Medulla oblongata (tissue), 1 donor: ENCODE results near the gene PXT1.
"Not testable (repeated sequence)": the region's sequence is repeated elsewhere in the genome, so short reads cannot be mapped to it uniquely, and the experiment has no call there.

ENCODE experiments used
- DNase-seq: peaks from one replicate; pipeline ENCODE4 v3.0.0-alpha.2; 2015; ENCODE audit errors: extremely low spot score

Gene PXT1, protein sequence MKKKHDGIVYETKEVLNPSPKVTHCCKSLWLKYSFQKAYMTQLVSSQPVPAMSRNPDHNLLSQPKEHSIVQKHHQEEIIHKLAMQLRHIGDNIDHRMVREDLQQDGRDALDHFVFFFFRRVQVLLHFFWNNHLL

DNA sequence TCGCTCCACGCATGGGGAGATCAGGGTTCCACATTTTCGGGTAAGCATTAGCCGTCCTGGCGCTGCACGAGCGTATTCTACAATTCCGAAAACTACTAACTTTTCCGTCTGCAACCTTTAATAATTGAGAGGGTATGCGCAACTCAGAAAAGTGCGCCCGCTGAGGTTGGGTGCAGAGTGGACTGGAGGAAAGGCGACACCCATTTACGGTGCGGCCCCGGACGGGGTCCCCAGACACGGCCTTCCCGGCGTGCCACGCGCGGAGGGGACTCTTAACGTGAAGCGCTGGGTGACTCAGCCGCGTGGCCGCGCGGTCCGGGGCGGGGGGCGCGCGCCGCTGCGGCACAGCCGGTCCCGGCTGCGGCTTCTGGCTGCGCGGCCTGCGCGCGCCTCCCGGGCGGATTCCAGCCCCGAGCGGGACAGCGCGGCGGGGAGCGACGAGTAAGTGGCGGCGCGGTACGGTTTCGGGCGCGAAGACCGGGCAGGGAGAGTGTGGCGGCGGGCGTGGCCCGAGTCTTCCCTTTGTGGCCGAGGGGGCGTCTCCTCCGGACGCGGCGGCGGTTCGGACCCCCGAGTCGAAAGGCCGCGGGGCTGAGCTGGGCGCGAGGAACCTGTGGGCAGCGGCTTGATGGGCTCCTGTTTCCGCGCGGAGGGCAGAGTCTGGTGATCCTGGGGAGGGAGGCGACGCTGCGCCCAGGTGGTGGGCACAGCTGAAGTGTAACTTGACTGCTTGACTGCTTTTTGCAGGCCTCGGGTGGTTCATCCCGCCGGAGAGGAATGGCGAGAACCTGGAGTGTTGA, at the start of gene PXT1, which contains the start of gene KCTD20:
TSS of gene PXT1 (minus strand) at position 184 of the 800 bp plus-strand sequence. CDS start 16,772 bp downstream, outside the sequence.
TSS of gene KCTD20 (plus strand) at position 330 of the 800 bp plus-strand sequence. CDS start 27,098 bp downstream, outside the sequence.
- peak; percentile 91 for DNase-seq

DNA sequence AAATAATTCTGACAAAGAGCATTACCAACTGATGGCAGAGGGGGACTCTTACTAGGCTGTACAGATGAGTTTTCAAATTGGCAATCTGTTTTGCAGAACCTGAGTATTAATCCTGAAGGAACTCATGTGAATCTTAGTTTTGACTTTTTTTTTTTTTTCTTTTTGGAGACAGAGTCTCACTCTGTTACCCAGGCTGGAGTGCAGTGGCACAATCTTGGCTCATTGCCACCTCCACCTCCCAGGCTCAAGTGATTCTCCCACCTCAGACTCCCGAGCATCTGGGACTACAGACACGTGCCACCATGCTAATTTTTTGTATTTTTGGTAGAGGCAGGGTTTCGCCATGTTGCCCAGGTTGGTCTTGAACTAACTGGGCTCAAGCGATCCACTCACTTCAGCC, 49.4 kb upstream of the PXT1 start:
- no peak for DNase-seq

DNA sequence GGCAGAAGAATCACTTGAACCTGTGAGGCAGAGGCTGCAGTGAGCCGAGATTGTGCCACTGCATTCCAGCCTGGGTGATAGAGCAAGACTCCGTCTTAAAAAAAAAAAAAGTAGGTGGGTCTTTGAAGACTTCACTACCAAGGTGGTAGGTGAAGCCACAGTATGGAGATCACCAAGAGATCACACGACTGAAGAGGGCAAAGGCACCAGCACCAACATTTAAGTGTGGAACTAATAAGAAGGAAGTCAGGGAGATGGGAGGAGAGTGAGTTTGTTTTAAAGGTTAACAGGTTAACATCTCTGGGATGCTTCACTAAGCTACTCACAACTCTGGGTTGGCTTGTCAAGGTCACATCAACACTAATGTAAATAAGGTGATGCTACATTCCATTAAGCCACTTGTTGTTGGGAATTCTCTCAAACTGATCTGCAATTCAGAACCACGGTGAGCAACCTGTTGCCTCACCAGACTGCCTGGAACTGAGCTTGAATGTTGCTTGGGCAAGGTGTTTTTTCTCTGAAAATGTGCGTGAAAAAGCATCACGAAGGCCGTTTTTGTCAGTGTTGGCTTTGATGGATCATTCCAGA, 48.8 kb upstream of the PXT1 start:
- DNase-seq = no peak

DNA sequence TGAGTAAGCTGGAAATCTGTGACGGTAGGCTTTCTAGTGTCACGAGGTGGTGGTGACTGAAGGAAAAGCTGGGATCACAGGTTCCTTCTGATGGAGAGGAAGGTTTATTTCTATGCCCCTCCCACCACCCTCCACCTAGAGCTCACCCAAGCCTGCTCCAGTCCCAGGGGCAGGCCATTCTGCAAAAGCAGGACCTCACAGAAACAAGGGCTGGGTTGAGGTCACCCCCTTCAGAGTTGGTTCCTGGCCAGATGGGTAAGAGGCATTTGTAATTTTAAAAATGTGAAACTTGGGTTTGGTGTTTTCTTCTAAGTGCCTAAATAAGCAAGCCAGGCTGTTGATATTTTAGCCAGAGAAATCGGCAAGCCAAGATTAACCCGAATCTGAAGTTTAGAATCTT, 46.8 kb upstream of the PXT1 start:
- no peak for DNase-seq

DNA sequence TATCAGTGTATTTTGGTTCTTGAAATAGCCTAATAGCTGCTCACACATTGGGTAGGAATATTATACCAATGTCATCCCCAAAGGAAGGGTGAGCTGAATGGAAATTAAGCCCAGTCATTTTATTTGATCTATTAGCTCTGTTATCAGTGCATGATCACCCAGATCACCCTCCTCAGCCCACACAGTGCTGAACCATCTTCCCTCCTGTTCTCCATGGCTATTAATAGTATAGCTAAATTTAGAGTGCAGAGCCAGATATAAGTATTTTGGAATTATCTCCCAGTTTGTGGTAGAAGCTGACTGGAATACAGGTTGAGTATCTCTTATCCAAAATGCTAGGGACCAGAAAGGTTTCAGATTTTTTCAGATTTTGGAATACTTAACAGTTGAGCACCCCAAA, 45.6 kb upstream of the PXT1 start:
- no peak for DNase-seq

DNA sequence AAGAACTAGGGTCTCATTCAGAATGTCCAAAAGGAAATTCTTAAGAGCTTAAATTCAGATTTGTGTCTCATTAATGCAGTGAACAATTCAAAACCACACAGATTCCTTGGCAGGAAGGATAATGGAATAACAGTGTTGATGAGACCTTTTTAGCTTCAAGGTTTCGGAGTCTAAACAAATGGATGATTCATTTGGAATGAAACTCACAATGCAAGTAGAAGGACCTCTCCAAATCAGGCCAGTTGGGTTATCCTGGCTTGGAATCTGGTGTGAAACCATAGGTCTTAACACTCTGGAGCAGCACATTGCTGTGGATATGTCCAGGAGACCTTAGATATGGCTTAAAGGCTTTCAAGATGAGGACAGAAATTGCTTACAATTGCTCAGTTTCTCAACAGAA, 45.0 kb upstream of the PXT1 start:
- no peak for DNase-seq

DNA sequence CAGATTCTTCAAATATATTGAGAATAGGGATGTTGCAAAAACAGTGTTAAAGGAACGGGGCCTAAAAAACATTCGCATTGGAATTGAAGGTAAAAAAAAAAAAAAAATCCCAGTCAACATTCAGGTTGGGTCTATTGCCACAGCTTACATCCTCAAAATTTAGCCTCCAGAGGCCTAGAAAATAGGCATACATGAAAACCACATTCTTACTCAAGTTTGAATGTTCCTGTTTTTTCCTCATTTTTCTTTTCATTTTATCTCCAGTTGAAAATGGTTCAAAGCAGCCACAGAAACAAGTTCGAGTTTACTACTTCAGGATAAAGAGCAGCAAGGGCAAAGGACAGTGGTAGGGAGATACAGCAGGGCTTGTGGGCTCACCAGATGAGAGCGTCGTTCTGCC, 42.1 kb upstream of the PXT1 start:
- DNase-seq = no peak

DNA sequence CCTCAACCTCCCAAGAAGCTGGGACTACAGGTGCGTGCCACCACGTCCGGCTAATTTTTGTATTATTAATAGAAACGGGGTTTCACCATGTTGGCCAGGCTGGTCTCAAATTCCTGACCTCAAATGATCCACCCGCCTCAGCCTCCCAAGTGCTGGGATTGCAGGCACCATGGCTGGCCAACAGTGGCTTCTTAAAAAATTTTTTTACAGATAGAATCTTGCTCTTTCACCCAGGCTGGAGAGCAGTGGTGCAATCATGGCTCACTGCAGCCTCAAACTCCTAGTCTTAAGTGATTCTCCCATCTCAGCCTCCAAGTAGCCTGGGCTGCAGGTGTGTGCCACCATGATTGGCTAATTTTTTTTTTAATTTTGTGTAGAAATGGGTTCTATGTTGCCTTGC, 40.7 kb upstream of the PXT1 start:
- DNase-seq = not testable (repeated sequence)

DNA sequence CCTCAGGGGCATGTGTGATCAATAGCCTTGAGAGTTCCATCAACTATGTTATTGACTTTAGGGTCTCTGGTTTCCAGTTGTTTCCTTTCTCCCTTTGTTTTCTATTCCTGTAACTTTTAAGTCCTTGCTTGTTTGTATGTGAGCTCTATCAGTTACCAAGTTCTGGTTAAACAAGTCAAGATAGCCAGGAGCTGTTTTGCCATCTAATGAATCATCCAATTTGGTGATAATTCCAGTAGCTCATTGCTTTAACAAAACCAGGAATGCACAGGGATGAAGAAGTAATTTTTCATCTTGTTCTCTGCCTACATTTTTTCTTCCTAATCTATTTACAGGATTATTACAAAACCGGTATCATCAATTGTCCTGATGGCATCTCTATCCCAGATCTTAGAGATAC, 36.6 kb upstream of the PXT1 start:
- no peak for DNase-seq

DNA sequence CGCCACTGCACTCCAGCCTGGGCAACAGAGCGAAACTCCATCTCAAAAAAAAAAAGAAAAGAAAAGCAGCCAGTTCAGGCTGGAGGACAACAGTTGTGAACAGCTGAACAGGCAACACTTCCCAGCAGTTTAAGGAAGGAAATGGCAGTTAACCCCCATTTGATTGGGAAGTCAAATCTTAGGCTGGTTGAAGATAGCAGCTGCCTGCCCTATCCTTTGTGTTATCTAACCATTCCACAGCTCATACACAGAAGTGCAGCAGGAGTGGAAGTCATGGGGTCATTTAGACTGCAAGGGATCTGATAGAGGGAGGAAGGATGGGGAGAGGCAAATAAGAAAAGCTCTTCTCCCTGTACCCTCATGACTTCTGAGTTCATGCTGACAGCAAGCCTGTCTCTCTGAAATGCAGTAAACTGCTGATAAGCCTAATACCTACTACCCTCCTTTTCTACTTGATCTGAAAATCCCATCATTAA, 35.4 kb upstream of the PXT1 start:
- DNase-seq = no peak

DNA sequence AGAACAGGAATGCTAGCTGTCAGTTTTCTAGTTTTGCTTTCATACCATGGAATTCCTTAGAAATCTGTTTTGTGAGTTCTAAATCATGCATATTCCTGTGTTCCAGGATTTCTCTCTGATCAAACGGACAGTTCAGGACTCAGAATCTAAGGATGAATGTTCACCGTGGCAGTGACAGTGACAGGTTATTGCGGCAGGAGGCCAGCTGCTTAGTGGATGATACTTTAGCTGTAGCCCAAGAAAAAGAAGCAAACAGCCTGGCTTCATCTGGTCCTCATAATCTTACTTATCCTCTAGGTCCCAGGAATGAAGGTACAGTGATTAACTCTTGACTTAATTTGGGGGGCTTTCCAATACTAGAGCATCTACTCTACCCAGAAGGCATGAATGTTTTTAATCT, 27.3 kb upstream of the PXT1 start:
- DNase-seq = no peak

DNA sequence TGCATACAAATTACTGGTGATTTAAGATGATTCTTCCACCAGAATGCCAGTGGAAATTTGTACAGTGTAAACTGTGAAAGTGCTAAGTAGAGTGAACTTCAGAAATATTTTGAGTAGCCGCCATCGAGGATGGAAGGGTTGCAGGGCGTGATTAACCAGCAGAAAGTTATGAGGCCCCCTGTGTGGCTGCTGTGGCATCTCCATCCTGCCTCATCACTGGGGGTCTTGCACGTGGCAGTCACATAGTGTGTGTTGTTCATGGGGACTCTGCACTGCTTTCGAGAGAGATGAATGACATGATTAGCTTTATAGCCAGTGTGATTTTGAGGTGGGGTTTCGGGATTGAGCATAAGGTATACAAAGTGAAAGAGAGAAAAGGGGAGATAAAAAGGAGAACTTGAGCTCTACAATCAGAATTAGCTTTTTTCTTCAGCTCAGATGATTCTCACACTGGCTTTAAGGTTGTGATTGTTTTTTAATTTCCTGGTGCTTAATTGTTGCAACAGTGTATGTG, 26.6 kb upstream of the PXT1 start:
- no peak for DNase-seq

DNA sequence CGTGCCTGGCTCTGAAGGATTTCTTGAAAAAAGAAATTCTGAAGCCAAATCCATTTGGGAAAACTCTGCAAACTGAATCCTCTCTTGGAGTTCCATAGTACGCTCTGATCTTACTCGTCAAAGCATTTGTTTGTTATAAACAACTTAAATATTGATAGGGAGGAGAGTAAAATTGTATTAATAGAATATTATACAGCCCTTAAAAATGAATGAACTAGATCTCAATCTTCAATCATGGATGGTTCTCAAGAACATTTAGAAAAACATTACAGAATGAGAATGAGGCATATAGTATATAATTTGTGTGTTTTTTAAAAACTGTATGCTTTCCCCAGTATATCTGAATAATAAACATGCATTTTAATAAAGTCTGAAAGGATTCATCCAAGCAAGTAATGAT, 25.0 kb upstream of the PXT1 start:
- DNase-seq = no peak

DNA sequence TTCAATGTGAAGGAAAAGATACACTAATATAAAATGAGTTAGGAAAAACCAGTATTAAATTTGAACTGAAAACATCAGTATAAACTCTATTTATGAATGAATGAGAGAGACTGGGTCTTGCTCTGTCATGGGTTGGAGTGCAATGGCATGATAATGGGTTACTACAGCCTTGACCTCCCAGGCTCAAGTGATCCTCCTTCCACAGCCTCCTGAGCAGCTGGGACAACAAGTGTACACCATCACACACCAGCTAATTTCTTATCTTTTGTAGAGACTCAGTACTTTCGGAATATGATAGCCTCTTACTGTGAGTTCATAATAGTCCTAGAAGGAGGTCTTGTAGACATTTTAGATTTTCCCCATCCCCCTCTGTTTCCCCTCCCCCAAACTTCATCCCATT, 21.6 kb upstream of the PXT1 start:
- no peak for DNase-seq

DNA sequence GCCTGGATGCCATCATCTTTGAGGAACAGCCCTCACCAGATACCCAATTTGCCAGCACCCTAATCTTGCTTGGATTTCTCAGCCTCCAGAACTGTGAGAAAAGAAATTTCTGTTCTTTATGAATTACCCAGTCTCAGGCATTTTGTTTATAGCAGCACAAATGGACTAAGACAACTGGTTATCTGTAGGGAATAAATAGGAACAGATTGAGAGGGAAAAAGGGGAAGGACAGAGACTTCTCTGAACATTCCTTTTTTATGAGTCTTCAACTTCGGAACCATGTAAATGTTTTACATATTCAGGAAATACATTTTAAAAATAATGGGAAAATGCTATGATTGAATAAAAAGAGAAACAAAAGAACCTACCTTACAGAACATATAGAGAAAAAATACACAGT, 21.0 kb upstream of the PXT1 start:
- no peak for DNase-seq

DNA sequence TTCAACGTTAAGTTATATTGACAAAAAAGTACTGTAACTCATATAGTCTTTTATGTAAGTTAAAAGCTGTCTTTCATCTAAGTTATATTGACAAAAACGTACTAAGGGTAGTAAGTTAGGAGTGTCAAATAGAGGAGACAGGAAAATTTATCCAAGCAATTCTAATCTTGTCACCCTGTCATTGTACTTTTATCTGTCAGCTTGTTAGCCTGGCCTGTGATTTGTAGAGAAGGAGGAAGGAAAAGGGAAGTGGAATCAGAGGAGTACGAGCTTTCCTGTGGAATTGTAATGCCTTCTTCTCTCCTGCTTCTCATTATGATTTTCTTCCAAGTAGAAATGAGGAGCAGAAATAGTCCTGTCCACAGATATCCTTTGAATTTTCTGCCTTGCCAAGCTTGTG, 19.0 kb upstream of the PXT1 start:
- no peak for DNase-seq

DNA sequence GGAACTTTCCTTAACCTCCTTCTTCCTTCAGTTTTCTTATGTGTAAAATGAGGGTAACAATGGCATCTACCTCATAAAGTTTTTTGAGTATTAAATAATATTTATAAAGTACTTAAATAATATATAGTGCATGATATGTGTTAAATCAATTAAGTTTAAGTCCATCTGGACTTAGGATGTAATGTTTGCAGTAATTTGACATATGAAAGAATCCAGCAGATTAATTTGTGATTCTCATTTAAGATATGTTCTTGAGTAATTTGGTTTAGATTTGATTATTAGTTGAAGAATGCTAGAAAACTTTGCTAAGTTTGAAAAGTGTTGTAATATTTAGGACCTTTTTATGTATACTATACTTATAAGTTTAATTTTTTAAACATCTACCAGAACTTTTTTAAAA, 18.3 kb upstream of the PXT1 start:
- no peak for DNase-seq

DNA sequence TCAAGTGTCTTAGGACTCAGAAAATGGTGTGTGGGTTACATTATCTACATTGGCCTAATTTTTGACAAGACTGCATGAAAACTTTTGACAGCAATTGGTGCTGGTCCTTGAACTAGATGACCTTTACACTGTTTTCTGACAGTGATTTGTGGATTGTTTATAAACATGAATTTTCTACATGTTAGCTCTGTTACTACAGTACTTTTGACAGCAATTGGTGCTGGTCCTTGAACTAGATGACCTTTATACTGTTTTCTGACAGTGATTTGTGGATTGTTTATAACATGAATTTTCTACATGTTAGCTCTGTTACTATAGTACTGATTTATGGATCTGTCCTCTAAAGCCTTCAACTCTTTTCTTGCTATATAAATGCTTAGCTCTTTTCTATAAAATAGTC, 16.8 kb upstream of the PXT1 start:
- no peak for DNase-seq

DNA sequence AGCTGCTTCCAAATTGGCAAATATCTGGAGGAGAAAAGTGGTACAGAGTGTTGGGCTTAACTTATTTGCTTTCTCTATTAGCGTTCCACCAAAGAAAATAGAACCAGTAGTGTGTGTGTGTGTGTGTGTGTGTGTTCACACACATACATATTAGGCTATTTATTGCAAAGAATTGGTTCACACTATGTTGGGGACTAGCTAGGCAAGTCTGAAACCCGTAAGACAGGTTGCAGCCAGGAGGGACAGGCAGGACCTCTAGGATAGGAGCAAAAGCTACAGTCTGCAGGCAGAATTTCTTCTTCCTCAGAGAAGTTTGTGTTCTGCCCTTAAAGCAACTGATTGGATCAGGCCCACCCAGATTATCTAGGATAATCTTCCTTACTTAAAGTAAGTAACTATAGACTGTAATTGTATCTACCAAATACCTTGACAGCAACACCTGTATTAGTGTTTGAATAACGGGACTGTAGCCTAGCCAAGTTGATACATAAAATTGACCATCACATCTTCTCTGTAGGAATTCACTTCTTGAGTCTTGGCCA, 12.9 kb upstream of the PXT1 start:
- DNase-seq = no peak

DNA sequence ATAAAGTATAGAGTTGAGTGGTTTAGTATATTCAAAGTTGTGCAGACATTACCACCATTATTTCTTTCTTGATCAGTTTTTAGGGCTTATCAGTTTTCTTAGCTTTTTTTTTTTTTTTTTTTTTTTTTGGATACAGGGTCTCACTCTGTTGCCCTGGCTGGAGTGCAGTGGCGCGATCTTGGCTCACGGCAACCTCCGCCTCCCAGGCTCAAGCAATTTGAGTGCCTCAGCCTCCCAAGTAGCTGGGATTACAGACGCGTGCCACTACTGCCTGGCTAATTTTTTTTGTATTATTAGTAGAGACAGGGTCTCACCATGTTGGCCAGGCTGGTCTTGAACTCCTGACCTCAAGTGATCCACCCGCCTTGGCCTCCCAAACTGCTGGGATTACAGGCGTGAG, 10.2 kb upstream of the PXT1 start:
- not testable (repeated sequence) for DNase-seq

DNA sequence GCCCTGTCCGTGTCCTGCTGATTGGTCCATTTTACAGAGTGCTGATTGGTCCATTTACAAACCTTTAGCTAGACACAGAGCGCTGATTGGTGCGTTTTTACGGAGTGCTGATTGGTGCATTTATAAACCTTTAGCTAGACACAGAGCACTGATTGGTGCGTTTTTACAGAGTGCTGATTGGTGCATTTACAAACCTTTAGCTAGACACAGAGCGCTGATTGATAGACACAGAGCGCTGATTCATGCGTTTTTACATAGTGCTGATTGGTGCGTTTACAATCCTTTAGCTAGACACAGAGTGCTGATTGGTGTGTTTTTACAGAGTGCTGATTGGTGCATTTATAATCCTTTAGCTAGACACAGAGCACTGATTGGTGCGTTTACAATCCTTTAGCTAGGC, 6.5 kb upstream of the PXT1 start:
- DNase-seq = not testable (repeated sequence)

DNA sequence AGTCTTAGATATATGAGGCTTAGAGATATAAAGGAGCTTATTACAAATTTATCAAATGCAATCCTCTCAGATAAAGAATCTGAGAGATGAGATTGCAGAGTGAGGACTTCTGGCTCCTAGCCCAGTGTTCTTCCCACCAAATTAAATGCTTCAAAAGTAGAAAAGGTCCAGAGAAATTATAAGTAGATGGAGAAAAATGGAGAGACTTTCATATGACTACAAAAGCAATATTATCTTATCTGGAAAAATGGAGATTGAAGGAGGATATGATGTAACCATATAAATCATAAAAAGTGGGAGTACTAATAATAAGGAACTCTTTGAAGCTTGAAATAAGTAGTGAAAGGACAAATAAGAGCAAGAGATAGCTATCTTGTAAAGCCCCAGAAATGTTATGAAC, 3.0 kb upstream of the PXT1 start:
- no peak for DNase-seq

DNA sequence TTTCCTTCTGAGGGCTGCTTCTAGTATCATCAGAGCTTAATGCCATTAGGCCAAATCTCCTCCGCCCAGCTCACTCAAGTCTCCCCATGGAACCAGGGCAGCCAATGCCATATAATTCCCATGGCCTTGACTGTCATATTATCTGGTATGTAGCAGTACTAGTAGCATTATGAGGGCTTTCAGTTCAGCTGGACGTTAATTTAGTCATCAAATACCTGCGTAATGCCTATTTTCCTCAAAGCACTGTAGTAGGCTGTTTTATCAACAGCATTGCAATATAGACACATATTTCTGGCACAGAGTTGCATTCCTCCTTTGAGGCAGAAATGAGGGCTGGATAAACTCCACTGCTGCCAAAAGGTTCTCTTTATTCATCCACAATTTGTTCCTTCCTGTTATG, 1.8 kb upstream of the PXT1 start:
- no peak for DNase-seq
